H1 (cell line): ENCODE results near the gene STOML2. TPM values are rescaled to one million over a fixed set of nuclear protein-coding genes. Genes with fewer than 3 reads are reported as not detected.
A peak's percentile ranks its signal among the peaks of the same experiment; 100 is the strongest.

Experiments
- ASH2L ChIP-seq: fragments of 200-600, 300-600 bp; sonication (generic); IDR thresholded peaks from one replicate; pipeline ENCODE4 v1.7.1; 2017; ENCODE audit warnings: low read length
- ATF3 ChIP-seq: IDR thresholded peaks from 2 replicates; pipeline ENCODE4 v1.6.1; 2011; ENCODE audit warnings: low read depth, mild to moderate bottlenecking, low read length; ENCODE audit not compliant: insufficient read depth
- BACH1 ChIP-seq: IDR thresholded peaks from 2 replicates; pipeline ENCODE4 v1.6.1; 2012; ENCODE audit warnings: low read length, improper control_type of control experiment
- BCL11A ChIP-seq, 2 experiments: IDR thresholded peaks; one replicate each; pipeline ENCODE4 v1.6.1; 2011; ENCODE audit warnings: low read depth in 2 of 2, low read length in 2 of 2, mild to moderate bottlenecking in 2 of 2
- CTBP2 ChIP-seq: IDR thresholded peaks from 2 replicates; pipeline ENCODE4 v1.7.0; 2011; ENCODE audit warnings: borderline replicate concordance, mild to moderate bottlenecking, moderate library complexity, mixed read lengths, low read length; ENCODE audit not compliant: insufficient read depth, insufficient read length
- E2F6 ChIP-seq: IDR thresholded peaks from 2 replicates; pipeline ENCODE4 v1.6.1; 2012; ENCODE audit warnings: inconsistent platforms
- EP300 ChIP-seq, 2 experiments: IDR thresholded peaks; 1 replicate in 1 of 2; 2 replicates in 1 of 2; pipeline ENCODE4 v1.6.1; 2011 to 2012; ENCODE audit warnings: low read depth in 2 of 2, low read length in 2 of 2, mild to moderate bottlenecking in 2 of 2, borderline replicate concordance in 1 of 2, inconsistent platforms in 1 of 2, moderate library complexity in 1 of 2
- GABPA ChIP-seq: IDR thresholded peaks from 2 replicates; pipeline ENCODE4 v1.6.1; 2011; ENCODE audit warnings: mild to moderate bottlenecking, low read length, moderate library complexity, borderline replicate concordance; ENCODE audit not compliant: insufficient read depth
- JUN ChIP-seq: IDR thresholded peaks from 2 replicates; pipeline ENCODE4 v1.6.1; 2011; ENCODE audit warnings: low read depth, mild to moderate bottlenecking, improper control_type of control experiment, low read length
- JUND ChIP-seq: IDR thresholded peaks from 2 replicates; pipeline ENCODE4 v1.6.1; 2011; ENCODE audit warnings: mild to moderate bottlenecking, improper control_type of control experiment, low read length
- KDM4A ChIP-seq: IDR thresholded peaks from one replicate; pipeline ENCODE4 v1.7.1; 2012; ENCODE audit warnings: low read depth, mild to moderate bottlenecking, moderate library complexity, low read length, inconsistent platforms; ENCODE audit not compliant: severe bottlenecking
- MAX ChIP-seq: IDR thresholded peaks from 2 replicates; pipeline ENCODE4 v1.6.1; 2012; ENCODE audit warnings: inconsistent platforms
- POLR2A ChIP-seq, 2 experiments: IDR thresholded peaks; 1 replicate in 1 of 2; 2 replicates in 1 of 2; pipeline ENCODE4 v1.6.1; 2011; ENCODE audit warnings: low read depth in 2 of 2, low read length in 2 of 2, mild to moderate bottlenecking in 2 of 2; ENCODE audit errors: control extremely low read depth in 1 of 2
- POU5F1 ChIP-seq: IDR thresholded peaks from 2 replicates; pipeline ENCODE4 v1.6.1; 2011; ENCODE audit warnings: low read depth, mild to moderate bottlenecking, low read length, moderate library complexity
- RNF2 ChIP-seq: fragments of 200-900, 300-1000 bp; sonication (generic); IDR thresholded peaks from 2 replicates; pipeline ENCODE4 v1.7.1; 2016; ENCODE audit warnings: borderline replicate concordance, low read depth, mild to moderate bottlenecking, antibody characterized with exemption, low read length; ENCODE audit not compliant: poor library complexity, severe bottlenecking; ENCODE audit errors: missing control alignments
- RXRA ChIP-seq: IDR thresholded peaks from 2 replicates; pipeline ENCODE4 v1.6.1; 2011; ENCODE audit warnings: low read depth, mild to moderate bottlenecking, low read length, moderate library complexity; ENCODE audit not compliant: insufficient read depth
- SIRT6 ChIP-seq: IDR thresholded peaks from one replicate; pipeline ENCODE4 v1.7.1; 2012; ENCODE audit warnings: low read length, inconsistent platforms
- SP1 ChIP-seq: IDR thresholded peaks from 2 replicates; pipeline ENCODE4 v1.6.1; 2011; ENCODE audit warnings: low read depth, low read length
- SP2 ChIP-seq: IDR thresholded peaks from 2 replicates; pipeline ENCODE4 v1.6.1; 2012; ENCODE audit warnings: mild to moderate bottlenecking, low read length, inconsistent platforms
- SRF ChIP-seq: IDR thresholded peaks from 2 replicates; pipeline ENCODE4 v1.6.1; 2011; ENCODE audit warnings: mild to moderate bottlenecking, low read depth, low read length, moderate library complexity
- TAF1 ChIP-seq: IDR thresholded peaks from 2 replicates; pipeline ENCODE4 v1.6.1; 2011; ENCODE audit warnings: mild to moderate bottlenecking, low read depth, low read length
- TBP ChIP-seq: IDR thresholded peaks from 2 replicates; pipeline ENCODE4 v1.6.1; 2011; ENCODE audit warnings: low read depth, low read length, improper control_type of control experiment
- TEAD4 ChIP-seq: IDR thresholded peaks from 2 replicates; pipeline ENCODE4 v1.6.1; 2012; ENCODE audit warnings: low read depth, low read length, inconsistent platforms, mixed read lengths
- polyA plus RNA-seq, 7 experiments: library from polyadenylated mRNA; depleted of rRNA in 3 of 7; stranded (reverse) in 5 of 7; unstranded in 2 of 7; fragments of >200 nt in 5 of 7; fragments of 200-250 nt in 2 of 7; gene quantifications; 1 replicate in 5 of 7; 2 replicates in 1 of 7; 4 replicates in 1 of 7; pipeline versions ENCODE4 v1.2.1 to v1.2.3, GENCODE V29; 2011 to 2013; ENCODE audit warnings: missing spikeins in 2 of 7, mixed read lengths in 2 of 7
- total RNA-seq: library from RNA; stranded (reverse); fragmentation: NEBNext Ultra II Directional; extraction: Animal tissue kit (Norgen Biotek cat#: 25700); gene quantifications from 2 replicates; pipeline ENCODE4 v1.2.1, GENCODE V29; 2021

Gene STOML2
- total and polyA plus RNA-seq, 2 of the 8 experiments (the other 6 are each of a cell fraction or from before 2014, with no cell fraction given): 203 to 256 TPM

- no peak for TF ChIP-seq ATF3
- TF ChIP-seq E2F6: no peak
- TF ChIP-seq SP2: peak; percentile 74
- TF ChIP-seq JUND: 0 out of 2 replicates have a peak, but pooled peaks have one; percentile 23
- no peak for TF ChIP-seq BCL11A (IDR thresholded peaks at IDR 0.05; ENCODE audit: low read depth in 2 of 2, low read length in 2 of 2)
- peak; percentile 94 to 98 for TF ChIP-seq POLR2A (IDR thresholded peaks at IDR 0.05; ENCODE audit: control extremely low read depth in 1 of 2, low read depth in 2 of 2, low read length in 2 of 2)
- TF ChIP-seq BACH1: peak; percentile 23; the same call in 1 of the 2 replicates
- peak; percentile 24; the same call in 1 of the 2 replicates for TF ChIP-seq SP1
- TF ChIP-seq KDM4A: peak; percentile 57
- peak; percentile 46 for TF ChIP-seq GABPA
- TF ChIP-seq MAX: peak; percentile 60
- no peak for TF ChIP-seq EP300 (IDR thresholded peaks at IDR 0.05; ENCODE audit: borderline replicate concordance in 1 of 2, low read depth in 2 of 2, low read length in 2 of 2)
- TF ChIP-seq POU5F1: no peak
- no peak for TF ChIP-seq TEAD4
- TF ChIP-seq SIRT6: no peak
- no peak for TF ChIP-seq RNF2
- peak; percentile 94 for TF ChIP-seq TAF1
- TF ChIP-seq TBP: peak; percentile 78
- no peak for TF ChIP-seq CTBP2
- no peak for TF ChIP-seq JUN
- peak; percentile 97 for TF ChIP-seq ASH2L
- 0 out of 2 replicates have a peak, but pooled peaks have one; percentile 46 for TF ChIP-seq RXRA
- TF ChIP-seq SRF: no peak; the same call in 1 of the 2 replicates
Measured at GRCh38 chr9:35096035-35096849, 6.7 kb downstream of the STOML2 start, which contains the start of gene PIGO (continued).
